Measurements from ENCODE around the gene NLRP13. TPM values are rescaled to one million over a fixed set of nuclear protein-coding genes. Genes with fewer than 3 reads are reported as not detected.

The NLRP13 gene
- total RNA-seq, 4 donors from 2014 or later, result not detected

DNA sequence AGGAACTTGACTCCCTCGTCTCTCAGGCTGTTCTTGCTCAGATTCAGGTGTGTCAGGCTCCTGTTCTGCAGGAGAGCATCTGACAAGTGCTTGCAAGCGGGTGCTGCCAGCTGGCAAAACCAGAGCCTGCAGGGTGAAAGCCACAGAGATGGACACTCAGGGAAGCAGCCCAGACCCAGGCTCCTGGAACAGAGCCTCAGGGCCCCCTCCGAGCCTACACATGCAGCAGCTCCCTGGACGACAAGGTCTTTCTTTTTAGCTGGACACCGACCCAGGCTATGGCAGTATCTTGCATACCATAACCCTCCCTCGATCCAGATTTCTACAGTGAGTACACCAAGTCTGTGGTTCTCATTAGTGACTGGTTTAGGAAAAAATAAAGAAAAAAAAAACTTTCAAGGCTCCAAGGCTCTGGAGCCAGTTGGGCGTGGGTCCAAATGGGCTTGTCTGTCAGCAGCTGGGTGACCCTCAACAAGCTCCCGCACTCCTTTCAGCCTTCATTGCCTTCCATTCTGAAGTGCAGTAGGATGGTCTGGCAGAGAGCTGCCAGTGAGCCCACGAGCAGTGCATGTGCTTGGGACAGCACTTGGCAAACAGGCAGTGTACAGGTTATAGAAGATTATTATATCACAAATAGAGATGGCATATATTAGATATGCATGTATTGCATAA lies 29.9 kb downstream of the NLRP13 start:
- ATAC-seq (ENCODE audit: low FRiP score) (no peak), DNase-seq (ENCODE audit: low spot score) (no peak)
- TF ChIP-seq, protein P1, sequence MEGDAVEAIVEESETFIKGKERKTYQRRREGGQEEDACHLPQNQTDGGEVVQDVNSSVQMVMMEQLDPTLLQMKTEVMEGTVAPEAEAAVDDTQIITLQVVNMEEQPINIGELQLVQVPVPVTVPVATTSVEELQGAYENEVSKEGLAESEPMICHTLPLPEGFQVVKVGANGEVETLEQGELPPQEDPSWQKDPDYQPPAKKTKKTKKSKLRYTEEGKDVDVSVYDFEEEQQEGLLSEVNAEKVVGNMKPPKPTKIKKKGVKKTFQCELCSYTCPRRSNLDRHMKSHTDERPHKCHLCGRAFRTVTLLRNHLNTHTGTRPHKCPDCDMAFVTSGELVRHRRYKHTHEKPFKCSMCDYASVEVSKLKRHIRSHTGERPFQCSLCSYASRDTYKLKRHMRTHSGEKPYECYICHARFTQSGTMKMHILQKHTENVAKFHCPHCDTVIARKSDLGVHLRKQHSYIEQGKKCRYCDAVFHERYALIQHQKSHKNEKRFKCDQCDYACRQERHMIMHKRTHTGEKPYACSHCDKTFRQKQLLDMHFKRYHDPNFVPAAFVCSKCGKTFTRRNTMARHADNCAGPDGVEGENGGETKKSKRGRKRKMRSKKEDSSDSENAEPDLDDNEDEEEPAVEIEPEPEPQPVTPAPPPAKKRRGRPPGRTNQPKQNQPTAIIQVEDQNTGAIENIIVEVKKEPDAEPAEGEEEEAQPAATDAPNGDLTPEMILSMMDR (IDR thresholded peaks at IDR 0.05), result no peak

DNA sequence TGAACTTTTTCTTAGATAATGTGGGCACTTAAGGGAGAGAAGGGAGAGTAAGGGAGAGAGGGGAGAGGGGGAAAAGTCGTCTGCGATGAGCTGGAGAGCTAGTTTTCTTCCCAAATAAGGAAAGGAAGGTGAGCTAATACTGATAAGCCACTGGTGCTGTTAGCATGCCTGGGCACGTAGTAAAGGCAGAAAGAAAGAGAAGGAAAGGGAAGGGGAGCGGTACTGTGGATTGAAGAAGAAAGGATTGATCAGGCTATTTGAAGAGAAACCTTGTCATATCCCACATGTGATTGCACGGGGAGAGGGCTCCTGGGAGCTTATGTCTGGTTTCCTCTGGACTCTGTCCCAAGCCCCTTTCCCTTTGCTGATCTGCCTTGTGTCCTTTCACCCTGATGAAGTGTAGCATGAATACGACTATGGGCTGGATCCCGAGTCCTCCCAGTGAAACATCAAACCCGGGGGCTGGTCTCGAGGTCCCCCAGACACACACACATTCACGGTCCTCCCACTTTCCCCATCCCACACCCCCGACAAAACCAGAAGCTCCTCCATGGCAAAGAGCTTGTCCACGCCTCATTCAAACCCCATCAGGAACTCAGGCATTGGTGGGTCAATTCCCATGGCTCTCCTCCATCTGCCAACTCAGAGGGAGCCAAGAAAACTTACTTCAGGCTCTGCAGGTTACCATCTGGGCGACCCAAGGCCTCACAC lies 30.6 kb downstream of the NLRP13 start:
- ATAC-seq (ENCODE audit: low FRiP score) (no peak), DNase-seq (ENCODE audit: low spot score) (no peak)
- TF ChIP-seq, protein P1 (IDR thresholded peaks at IDR 0.05), result no peak

DNA sequence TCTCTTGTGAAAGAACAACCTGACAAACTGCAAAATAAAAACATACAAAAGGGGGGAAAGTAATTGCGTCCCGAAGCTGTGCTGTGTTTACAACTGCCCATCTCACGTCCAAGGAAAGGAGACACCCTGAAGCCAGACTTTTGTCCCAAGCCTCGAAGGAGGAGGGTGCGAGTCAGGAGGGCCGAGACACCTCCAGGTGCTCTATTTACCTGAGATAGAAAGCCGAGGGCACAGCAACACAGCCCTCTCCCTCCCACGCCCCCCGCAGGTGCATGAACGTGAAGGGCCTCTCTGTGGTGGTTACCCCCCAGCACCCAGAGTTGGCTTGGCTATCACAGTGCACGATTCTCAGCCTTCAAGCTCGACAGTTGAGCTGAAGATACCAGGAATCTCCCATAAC lies 33.2 kb downstream of the NLRP13 start:
- ATAC-seq (ENCODE audit: low FRiP score), result no peak
- TF ChIP-seq, protein P1 (IDR thresholded peaks at IDR 0.05), result no peak
- no peak for DNase-seq (ENCODE audit: low spot score)

DNA sequence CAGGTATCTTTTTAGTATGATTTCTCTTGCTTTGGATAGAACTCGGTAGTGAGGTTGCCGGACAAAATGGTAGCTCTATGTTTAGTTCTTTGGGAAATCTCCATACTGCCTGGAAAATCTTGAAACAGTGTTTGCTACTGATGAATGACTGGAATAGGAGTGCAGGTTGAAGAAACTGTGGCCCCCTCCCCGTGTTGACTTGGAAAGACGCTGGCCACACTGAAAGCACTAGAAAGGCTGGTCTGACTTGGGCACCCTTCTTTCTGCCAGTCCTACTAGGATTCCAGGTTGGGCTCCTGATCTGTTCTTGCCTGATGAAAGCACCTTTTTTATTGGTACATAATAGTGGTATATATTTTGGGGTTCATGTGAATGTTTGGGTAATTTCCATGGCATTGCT lies 49.5 kb downstream of the NLRP13 start:
- no peak for DNase-seq (ENCODE audit: low spot score)
- TF ChIP-seq, protein P1 (IDR thresholded peaks at IDR 0.05), result no peak

DNA sequence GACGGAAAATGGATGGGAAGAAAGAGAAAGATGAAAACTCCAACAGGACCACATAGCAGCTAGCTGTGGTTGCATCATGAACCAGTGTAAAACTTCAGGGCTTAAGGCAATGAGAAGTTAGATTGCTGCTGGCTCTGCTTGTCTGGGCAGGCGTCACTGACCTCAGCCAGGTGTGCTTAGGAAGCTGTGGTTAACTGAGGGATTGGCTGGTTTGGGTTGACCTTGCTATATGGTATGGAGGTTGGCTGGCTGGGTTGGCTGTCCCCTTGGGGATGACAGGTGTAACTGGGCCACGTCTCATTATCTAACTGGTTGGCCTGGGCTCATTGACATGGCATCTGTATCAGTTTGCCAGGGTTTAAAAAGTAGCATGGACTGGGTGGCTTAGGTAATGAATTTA lies 54.9 kb downstream of the NLRP13 start:
- no peak for DNase-seq (ENCODE audit: low spot score)
- ATAC-seq (ENCODE audit: low FRiP score), result no peak
- TF ChIP-seq, protein P1 (IDR thresholded peaks at IDR 0.05), result no peak

More for the DNA sequence above, 49.5 kb downstream of the NLRP13 start:
- ATAC-seq (ENCODE audit: low FRiP score), result no peak

DNA sequence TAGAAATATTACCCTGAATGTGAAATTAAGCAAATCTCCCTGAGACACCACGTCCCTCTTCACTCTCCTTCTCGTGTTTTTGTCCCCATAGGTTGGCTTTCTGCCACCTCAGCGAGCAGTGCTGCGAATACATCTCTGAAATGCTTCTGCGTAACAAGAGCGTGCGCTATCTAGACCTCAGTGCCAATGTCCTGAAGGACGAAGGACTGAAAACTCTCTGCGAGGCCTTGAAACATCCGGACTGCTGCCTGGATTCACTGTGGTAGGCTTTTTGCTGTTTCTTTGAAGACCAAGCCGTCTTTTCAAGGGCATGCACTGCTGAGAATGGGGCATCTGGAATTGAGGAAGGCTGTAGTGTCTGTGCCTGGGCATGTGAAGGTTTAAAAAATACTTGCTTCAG lies 61.4 kb downstream of the NLRP13 start:
- TF ChIP-seq, protein P1 (IDR thresholded peaks at IDR 0.05), result no peak
- ATAC-seq (ENCODE audit: low FRiP score), result no peak
- DNase-seq (ENCODE audit: low spot score), result no peak

DNA sequence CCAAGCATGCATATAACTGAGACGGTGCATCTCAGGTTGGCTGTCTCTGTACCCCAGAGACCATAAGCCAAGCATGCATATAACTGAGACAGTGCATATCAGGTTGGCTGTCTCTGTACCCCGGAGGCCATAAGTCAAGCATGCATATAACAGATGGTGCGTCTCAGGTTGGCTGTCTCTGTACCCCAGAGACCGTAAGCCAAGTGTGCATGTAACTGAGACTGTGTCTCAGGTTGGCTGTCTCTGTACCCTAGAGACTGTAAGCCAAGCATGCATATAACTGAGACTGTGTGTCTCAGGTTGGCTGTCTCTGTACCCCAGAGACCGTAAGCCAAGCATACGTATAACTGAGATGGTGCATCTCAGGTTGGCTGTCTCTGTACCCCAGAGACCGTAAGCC lies 65.0 kb downstream of the NLRP13 start:
- TF ChIP-seq, protein P1 (IDR thresholded peaks at IDR 0.05), result no peak
- DNase-seq (ENCODE audit: low spot score) (no peak), ATAC-seq (ENCODE audit: low FRiP score) (no peak)
